Neural cell (in vitro differentiated cells): ENCODE results near the gene EPB41L5.

Experiments used
- CTCF ChIP-seq: fragments of 450-650 bp; IDR thresholded peaks from 2 replicates; pipeline ENCODE4 v1.5.1; 2014; ENCODE audit warnings: antibody characterized with exemption, mild to moderate bottlenecking, moderate library complexity; ENCODE audit not compliant: poor library complexity, severe bottlenecking
- EP300 ChIP-seq: fragments of 450-650 bp; conservative IDR thresholded peaks from 2 replicates; pipeline ENCODE4 v1.6.1; 2014; ENCODE audit warnings: antibody characterized with exemption, mild to moderate bottlenecking, moderate library complexity; ENCODE audit not compliant: poor library complexity, severe bottlenecking
- EZH2 ChIP-seq: fragments of 200-600, 300-800 bp; shearing (Covaris generic), sonication (generic); IDR thresholded peaks from 2 replicates; pipeline ENCODE4 v1.6.1; 2014; ENCODE audit warnings: antibody characterized with exemption, low read length, borderline replicate concordance, mild to moderate bottlenecking; ENCODE audit not compliant: insufficient read depth, poor library complexity, severe bottlenecking
- MXI1 ChIP-seq: fragments of 450-650 bp; conservative IDR thresholded peaks from 2 replicates; pipeline ENCODE4 v1.6.1; 2014; ENCODE audit warnings: antibody characterized with exemption, mild to moderate bottlenecking; ENCODE audit not compliant: poor library complexity, severe bottlenecking
- POLR2AphosphoS5 ChIP-seq: IDR thresholded peaks from 2 replicates; pipeline ENCODE4 v1.6.1; 2012
- SMC3 ChIP-seq: fragments of 450-650 bp; conservative IDR thresholded peaks from 2 replicates; pipeline ENCODE4 v1.6.1; 2014; ENCODE audit warnings: antibody characterized with exemption, mild to moderate bottlenecking, moderate library complexity; ENCODE audit not compliant: poor library complexity
- TAF1 ChIP-seq: IDR thresholded peaks from 2 replicates; pipeline ENCODE4 v1.6.1; 2012; ENCODE audit warnings: low read depth
- TF ChIP-seq, protein P1 (sequence below): IDR thresholded peaks from 2 replicates; pipeline ENCODE4 v1.6.1; 2012; ENCODE audit warnings: borderline replicate concordance

DNA sequence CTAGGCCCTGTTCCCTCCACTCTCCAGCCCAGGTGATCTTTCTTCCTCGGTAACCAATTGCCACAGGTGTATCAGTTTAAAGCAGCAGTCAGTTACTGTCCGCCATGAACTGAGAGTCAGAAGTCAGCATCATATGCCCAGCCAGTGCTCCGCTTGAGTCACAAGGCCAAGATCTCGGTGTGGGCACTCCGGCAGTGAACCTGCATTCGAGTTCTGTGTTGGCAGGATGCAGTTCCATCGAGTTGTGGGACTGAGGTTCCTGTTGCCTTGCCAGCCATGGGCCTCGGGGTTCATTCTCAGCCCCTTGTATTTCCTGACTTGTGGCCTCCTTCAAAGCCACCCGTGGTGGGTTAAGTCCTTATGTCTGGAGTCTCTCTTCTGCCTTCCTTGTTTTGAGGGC, 213.4 kb downstream of the EPB41L5 start:
- TF ChIP-seq CTCF (no peak), SMC3 (no peak), MXI1 (no peak), POLR2AphosphoS5 (no peak), EP300 (no peak), EZH2 (no peak), TAF1 (no peak)
- TF ChIP-seq, protein P1, sequence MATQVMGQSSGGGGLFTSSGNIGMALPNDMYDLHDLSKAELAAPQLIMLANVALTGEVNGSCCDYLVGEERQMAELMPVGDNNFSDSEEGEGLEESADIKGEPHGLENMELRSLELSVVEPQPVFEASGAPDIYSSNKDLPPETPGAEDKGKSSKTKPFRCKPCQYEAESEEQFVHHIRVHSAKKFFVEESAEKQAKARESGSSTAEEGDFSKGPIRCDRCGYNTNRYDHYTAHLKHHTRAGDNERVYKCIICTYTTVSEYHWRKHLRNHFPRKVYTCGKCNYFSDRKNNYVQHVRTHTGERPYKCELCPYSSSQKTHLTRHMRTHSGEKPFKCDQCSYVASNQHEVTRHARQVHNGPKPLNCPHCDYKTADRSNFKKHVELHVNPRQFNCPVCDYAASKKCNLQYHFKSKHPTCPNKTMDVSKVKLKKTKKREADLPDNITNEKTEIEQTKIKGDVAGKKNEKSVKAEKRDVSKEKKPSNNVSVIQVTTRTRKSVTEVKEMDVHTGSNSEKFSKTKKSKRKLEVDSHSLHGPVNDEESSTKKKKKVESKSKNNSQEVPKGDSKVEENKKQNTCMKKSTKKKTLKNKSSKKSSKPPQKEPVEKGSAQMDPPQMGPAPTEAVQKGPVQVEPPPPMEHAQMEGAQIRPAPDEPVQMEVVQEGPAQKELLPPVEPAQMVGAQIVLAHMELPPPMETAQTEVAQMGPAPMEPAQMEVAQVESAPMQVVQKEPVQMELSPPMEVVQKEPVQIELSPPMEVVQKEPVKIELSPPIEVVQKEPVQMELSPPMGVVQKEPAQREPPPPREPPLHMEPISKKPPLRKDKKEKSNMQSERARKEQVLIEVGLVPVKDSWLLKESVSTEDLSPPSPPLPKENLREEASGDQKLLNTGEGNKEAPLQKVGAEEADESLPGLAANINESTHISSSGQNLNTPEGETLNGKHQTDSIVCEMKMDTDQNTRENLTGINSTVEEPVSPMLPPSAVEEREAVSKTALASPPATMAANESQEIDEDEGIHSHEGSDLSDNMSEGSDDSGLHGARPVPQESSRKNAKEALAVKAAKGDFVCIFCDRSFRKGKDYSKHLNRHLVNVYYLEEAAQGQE, result no peak
